PC-3 (cell line): Measurements from ENCODE around the gene SARDH. TPM values are rescaled to one million over a fixed set of nuclear protein-coding genes. Genes with fewer than 3 reads are reported as not detected.

Experiments
- ATAC-seq: fragments of 200-7000 bp; cut with Tn5 transposase; 2 replicates; pipeline ENCODE4 v1.9.1; 2020; ENCODE audit warnings: mild to moderate bottlenecking, moderate library complexity
- BruUV-seq: library from RNA; stranded (reverse); fragments of 400-500 nt; replicated peaks from 2 replicates; lab custom pipeline; 2021; lab: Mats Ljungman, UMichigan
- CTCF ChIA-PET: fragments of 300-600 bp; sonication (Branson Sonifier 250); formaldehyde crosslinking; loops from one replicate; lab custom pipeline; 2022; ENCODE audit warnings: antibody characterized with exemption; lab: Charles Lee
- POLR2A ChIA-PET: fragments of 300-600 bp; sonication (Branson Sonifier 250); formaldehyde crosslinking; loops from one replicate; lab custom pipeline; 2022; ENCODE audit warnings: antibody characterized with exemption; ENCODE audit not compliant: unreplicated experiment; lab: Charles Lee
- DNase-seq: peaks from one replicate; pipeline ENCODE4 v3.0.0-alpha.2; 2015
- H2AFZ ChIP-seq: fragments of 300-600 bp; sonication (generic); 2 replicates; pipeline ENCODE4 v1.6.0; 2016; ENCODE audit warnings: antibody characterized with exemption, low read length
- H3F3A ChIP-seq: fragments of 300-600 bp; sonication (generic); one replicate; pipeline ENCODE4 v1.6.0; 2017; ENCODE audit warnings: antibody characterized with exemption, low read length, control low read depth, mild to moderate bottlenecking; ENCODE audit not compliant: unreplicated experiment
- H3K27ac ChIP-seq: fragments of 300-600 bp; sonication (generic); 2 replicates; pipeline ENCODE4 v1.5.1; 2016; ENCODE audit warnings: mild to moderate bottlenecking, low read length
- H3K27me3 ChIP-seq: fragments of 300-600 bp; sonication (generic); 2 replicates; pipeline ENCODE4 v1.6.1; 2016; ENCODE audit warnings: low read length, mixed read lengths
- H3K36me3 ChIP-seq: fragments of 300-600 bp; sonication (generic); 2 replicates; pipeline ENCODE4 v1.6.1; 2016; ENCODE audit warnings: low read depth, mixed run types, low read length, mixed read lengths
- H3K4me1 ChIP-seq: fragments of 300-600 bp; sonication (generic); 2 replicates; pipeline ENCODE4 v1.5.1; 2016; ENCODE audit warnings: low read length; ENCODE audit not compliant: insufficient read depth
- H3K4me2 ChIP-seq: fragments of 300-600 bp; sonication (generic); 2 replicates; pipeline ENCODE4 v1.6.0; 2016; ENCODE audit warnings: low read length
- H3K4me3 ChIP-seq: fragments of 300-600 bp; sonication (generic); 2 replicates; pipeline ENCODE4 v1.5.1; 2016; ENCODE audit warnings: mild to moderate bottlenecking, low read length, mixed read lengths
- H3K79me2 ChIP-seq: fragments of 300-600 bp; sonication (generic); 2 replicates; pipeline ENCODE4 v1.6.1; 2017; ENCODE audit warnings: low read length, mixed read lengths
- H3K9ac ChIP-seq: fragments of 300-600 bp; sonication (generic); 2 replicates; pipeline ENCODE4 v1.6.0; 2016; ENCODE audit warnings: mild to moderate bottlenecking, low read length
- H3K9me2 ChIP-seq: fragments of 300-600 bp; sonication (generic); replicated peaks from 2 replicates; pipeline ENCODE4 v1.6.1; 2016; ENCODE audit warnings: mixed run types, low read length, mixed read lengths
- H3K9me3 ChIP-seq: fragments of 300-600 bp; sonication (generic); 2 replicates; pipeline ENCODE4 v1.6.1; 2016; ENCODE audit warnings: low read length, mixed read lengths
- H4K20me1 ChIP-seq: fragments of 300-600 bp; sonication (generic); 2 replicates; pipeline ENCODE4 v1.6.1; 2016; ENCODE audit warnings: low read length, mixed read lengths
- EZH2 ChIP-seq: fragments of 300-600 bp; sonication (generic); IDR thresholded peaks from one replicate; pipeline ENCODE4 v1.6.1; 2017; ENCODE audit warnings: antibody characterized with exemption, mild to moderate bottlenecking, low read length; ENCODE audit not compliant: unreplicated experiment
- EZH2phosphoT487 ChIP-seq: fragments of 300-600 bp; sonication (generic); IDR thresholded peaks from 2 replicates; pipeline ENCODE4 v1.6.1; 2018; ENCODE audit warnings: mild to moderate bottlenecking, antibody characterized with exemption, low read length, borderline replicate concordance
- intact Hi-C: fragments of 100-400 bp; cut with micrococcal nuclease; formaldehyde crosslinking; loops from 2 replicates; pipeline ENCODE4 v1.9.0; 2023
- total RNA-seq: library from RNA; depleted of rRNA; stranded (reverse); fragments of >200 nt; gene quantifications from 2 replicates; pipeline ENCODE4 v1.2.3, GENCODE V29; 2014
- TF ChIP-seq, protein P1 (sequence below): fragments of 300-600 bp; sonication (generic); conservative IDR thresholded peaks from 2 replicates; pipeline ENCODE4 v1.5.1; 2017; ENCODE audit warnings: antibody characterized with exemption, low read depth, mild to moderate bottlenecking, low read length

Gene SARDH
- total RNA-seq, 1 experiment from 2014 or later: 3.4 TPM

DNA sequence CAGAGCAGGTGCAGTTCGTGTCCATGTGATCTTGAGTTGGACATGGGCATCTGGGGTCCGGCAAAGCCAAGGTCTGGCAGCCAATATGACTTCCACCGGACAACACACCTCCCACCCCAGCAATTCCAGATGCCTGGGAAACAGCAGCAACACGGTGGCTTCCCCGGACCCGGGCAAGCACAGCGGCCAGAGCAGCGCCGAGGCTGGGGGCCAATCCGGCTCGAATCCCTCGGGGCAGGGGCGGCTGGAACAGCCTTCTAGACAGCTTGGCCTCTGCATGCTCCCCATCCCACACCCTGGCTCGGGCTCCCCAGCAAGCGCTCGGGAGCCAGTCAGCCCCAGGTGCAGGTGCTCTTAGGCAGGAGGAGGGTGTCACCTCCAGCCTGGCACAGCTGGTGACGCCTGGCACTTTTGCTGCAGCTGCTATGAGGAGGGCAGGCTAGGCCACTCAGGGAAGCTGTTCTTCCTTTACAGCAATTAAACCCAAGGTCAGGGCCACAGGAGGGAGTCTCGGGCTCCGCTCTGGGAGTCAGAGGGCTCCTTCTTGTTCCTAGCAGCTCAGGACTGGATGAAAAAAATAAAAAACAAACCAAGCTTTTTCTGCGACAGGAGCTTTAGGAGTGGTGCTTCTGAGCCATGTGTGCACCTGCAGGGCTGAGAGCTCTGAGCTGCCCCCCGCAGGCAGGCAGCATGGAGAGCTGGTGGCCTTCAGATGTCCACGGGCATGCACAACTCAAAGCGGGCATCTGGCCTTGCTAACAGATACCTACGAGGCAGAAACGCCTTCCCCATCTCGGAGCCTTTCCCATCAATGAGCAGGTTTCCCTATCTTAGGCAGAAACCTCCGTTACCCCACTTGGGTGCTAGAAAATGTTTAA, 73.7 kb downstream of the SARDH start:
- H3K27me3 ChIP-seq: no peaks in the 10 kb centered on the region
- H3F3A ChIP-seq: no peaks in the 10 kb centered on the region
- no peaks in the 10 kb centered on the region for H3K9me2 ChIP-seq
- no peaks in the 10 kb centered on the region for H4K20me1 ChIP-seq
- no peaks in the 10 kb centered on the region for H3K79me2 ChIP-seq
- H3K27ac ChIP-seq: no peak overlapping the region
- no peak overlapping the region for H3K9ac ChIP-seq
- H3K4me1 ChIP-seq: no peaks in the 10 kb centered on the region
- H3K36me3 ChIP-seq: no peaks in the 10 kb centered on the region
- H3K4me2 ChIP-seq: no peak overlapping the region
- intact Hi-C loops: no loop called here
- DNase-seq (no peak), ATAC-seq (no peak)
- ChIA-PET POLR2A (no interaction called here), CTCF (no interaction called here)
- no peaks in the 10 kb centered on the region for H3K9me3 ChIP-seq
- no peak for TF ChIP-seq EZH2phosphoT487
- TF ChIP-seq, protein P1, sequence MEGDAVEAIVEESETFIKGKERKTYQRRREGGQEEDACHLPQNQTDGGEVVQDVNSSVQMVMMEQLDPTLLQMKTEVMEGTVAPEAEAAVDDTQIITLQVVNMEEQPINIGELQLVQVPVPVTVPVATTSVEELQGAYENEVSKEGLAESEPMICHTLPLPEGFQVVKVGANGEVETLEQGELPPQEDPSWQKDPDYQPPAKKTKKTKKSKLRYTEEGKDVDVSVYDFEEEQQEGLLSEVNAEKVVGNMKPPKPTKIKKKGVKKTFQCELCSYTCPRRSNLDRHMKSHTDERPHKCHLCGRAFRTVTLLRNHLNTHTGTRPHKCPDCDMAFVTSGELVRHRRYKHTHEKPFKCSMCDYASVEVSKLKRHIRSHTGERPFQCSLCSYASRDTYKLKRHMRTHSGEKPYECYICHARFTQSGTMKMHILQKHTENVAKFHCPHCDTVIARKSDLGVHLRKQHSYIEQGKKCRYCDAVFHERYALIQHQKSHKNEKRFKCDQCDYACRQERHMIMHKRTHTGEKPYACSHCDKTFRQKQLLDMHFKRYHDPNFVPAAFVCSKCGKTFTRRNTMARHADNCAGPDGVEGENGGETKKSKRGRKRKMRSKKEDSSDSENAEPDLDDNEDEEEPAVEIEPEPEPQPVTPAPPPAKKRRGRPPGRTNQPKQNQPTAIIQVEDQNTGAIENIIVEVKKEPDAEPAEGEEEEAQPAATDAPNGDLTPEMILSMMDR: 0 out of 2 replicates have a peak, but pooled peaks have one; percentile 18
- TF ChIP-seq EZH2: no peak
- no peak overlapping the region for H3K4me3 ChIP-seq
- no TSS peak for BruUV-seq
- H2AFZ ChIP-seq: no peak overlapping the region

DNA sequence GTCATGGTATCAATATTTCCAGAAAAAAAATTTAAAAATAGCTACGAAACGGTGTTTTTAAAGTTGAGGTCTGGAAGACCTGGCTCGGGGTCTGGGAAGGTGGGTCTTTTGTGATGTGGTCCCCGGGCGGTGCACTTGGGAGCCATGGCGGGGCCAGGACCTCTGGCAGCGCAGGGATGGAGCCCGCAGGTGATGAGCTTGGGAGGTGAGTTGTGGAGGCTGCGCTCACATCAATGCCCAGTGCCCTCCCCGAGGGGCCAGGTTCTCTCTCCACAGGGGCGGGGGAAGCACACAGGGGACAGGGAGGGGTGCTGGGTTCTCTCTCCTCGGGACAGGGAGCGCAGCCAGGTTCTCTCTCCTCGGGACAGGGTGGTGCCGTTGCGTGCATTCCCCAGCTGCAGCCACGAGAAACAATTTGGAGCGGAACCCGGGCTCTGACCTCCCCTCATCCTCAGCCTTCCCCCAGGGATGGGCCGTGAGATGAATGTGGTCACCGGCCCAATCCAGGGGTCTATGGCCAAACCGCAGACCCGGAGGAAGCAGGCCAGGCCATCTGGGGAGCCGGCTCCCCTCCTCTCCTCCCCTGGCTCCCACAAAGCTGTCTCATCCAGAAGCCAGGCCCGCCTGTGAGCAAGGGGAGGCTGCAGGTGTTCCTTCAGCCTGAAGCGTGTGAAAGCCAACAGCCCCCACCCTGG, 76.2 kb downstream of the SARDH start:
- Histone ChIP-seq H3K4me1 (peaks cover 6% of the 10 kb centered on the region), H3K4me3 (no peak overlapping the region), H3K9me3 (no peaks in the 10 kb centered on the region), H3K9ac (no peak overlapping the region), H3K27me3 (peaks cover 1% of the 10 kb centered on the region; the same call in 1 of the 2 replicates), H3K9me2 (no peaks in the 10 kb centered on the region), H3K79me2 (no peaks in the 10 kb centered on the region), H4K20me1 (no peaks in the 10 kb centered on the region), H3K4me2 (no peak overlapping the region), H3K27ac (no peak overlapping the region), H2AFZ (no peak overlapping the region), H3F3A (no peaks in the 10 kb centered on the region), H3K36me3 (no peaks in the 10 kb centered on the region)
- no peak for ATAC-seq
- ChIA-PET CTCF (no interaction called here), POLR2A (no interaction called here)
- no peak for TF ChIP-seq EZH2phosphoT487
- TF ChIP-seq EZH2: no peak
- TF ChIP-seq, protein P1: no peak
- BruUV-seq: no TSS peak
- intact Hi-C loops: no loop called here
- no peak for DNase-seq

DNA sequence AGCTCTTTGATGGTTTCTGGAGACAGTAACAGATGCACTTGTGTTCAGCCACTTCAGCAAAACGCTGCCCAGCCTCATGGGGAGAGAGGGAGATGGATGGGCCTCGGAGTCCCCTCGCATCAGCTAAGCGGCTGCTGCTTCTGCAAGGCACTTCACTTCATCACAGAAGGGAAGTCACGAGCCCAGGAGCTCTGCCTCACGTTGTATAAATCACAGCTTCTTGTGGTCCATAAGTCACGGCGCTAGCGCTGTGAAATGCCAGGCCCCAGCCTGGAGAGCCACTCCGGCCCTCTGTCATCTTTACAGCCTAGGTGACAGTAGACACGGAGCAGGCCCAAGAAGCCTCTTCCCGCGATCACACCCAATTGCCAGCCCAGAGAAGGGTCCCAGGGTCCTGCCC, 78.6 kb downstream of the SARDH start:
- Histone ChIP-seq H3K27me3 (peaks cover 26% of the 10 kb centered on the region), H3K4me1 (peaks cover 6% of the 10 kb centered on the region), H3K27ac (no peak overlapping the region), H3K4me3 (no peak overlapping the region), H3K79me2 (no peaks in the 10 kb centered on the region), H2AFZ (no peak overlapping the region), H3K9me2 (no peaks in the 10 kb centered on the region), H3K9ac (no peak overlapping the region), H3F3A (no peaks in the 10 kb centered on the region), H3K36me3 (no peaks in the 10 kb centered on the region), H3K9me3 (no peaks in the 10 kb centered on the region), H3K4me2 (peak overlapping the region; percentile 83), H4K20me1 (no peaks in the 10 kb centered on the region)
- BruUV-seq: no TSS peak
- CTCF ChIA-PET: no interaction called here
- POLR2A ChIA-PET: no interaction called here
- intact Hi-C loops: no loop called here
- ATAC-seq (no peak), DNase-seq (no peak)
- no peak for TF ChIP-seq EZH2phosphoT487
